GM10266 (cell line): ENCODE measurements around the gene DERL2.
A peak's percentile ranks its signal among the peaks of the same experiment; 100 is the strongest.

Source experiments
- DNase-seq: peaks from one replicate; pipeline ENCODE4 v3.0.0; 2012; ENCODE audit errors: extremely low spot score
- CTCF ChIP-seq: IDR thresholded peaks from 2 replicates; pipeline ENCODE4 v1.5.1; 2012; ENCODE audit warnings: mild to moderate bottlenecking, low read depth; ENCODE audit not compliant: control insufficient read depth, insufficient read depth; ENCODE audit errors: missing control alignments

DERL2 gene

GRCh38 chr17:5466295-5466694 is 19.7 kb downstream of the DERL2 start:
- no peak for DNase-seq
- TF ChIP-seq CTCF = no peak

GRCh38 chr17:5464717-5465507 is 21.1 kb downstream of the DERL2 start:
- no peak for TF ChIP-seq CTCF
- no peak for DNase-seq

GRCh38 chr17:5446786-5447185 is 39.2 kb downstream of the DERL2 start:
- no peak for TF ChIP-seq CTCF

GRCh38 chr17:5444209-5444608 is 41.8 kb downstream of the DERL2 start:
- no peak for DNase-seq
- no peak for TF ChIP-seq CTCF

More at GRCh38 chr17:5446786-5447185, 39.2 kb downstream of the DERL2 start:
- no peak for DNase-seq

GRCh38 chr17:5443728-5444127 is 42.2 kb downstream of the DERL2 start:
- TF ChIP-seq CTCF = no peak
- no peak for DNase-seq

GRCh38 chr17:5439446-5439764 is 46.6 kb downstream of the DERL2 start:
- no peak for TF ChIP-seq CTCF

GRCh38 chr17:5438716-5439445 is 47.1 kb downstream of the DERL2 start, which contains the start of gene C1QBP:
C1QBP (minus strand) TSS chr17:5439155; CDS start chr17:5439073, 82 bp downstream.
- peak; percentile 95 for TF ChIP-seq CTCF
- peak; percentile 93 for DNase-seq

More at GRCh38 chr17:5439446-5439764, 46.6 kb downstream of the DERL2 start:
- DNase-seq = no peak
